Stimulated activated CD4-positive, alpha-beta T cell treated with anti-CD3 and anti-CD28 coated beads, TNF-alpha, amount 100 ng/mL, for 1 hour (primary cell): ENCODE measurements around the gene PHLDB2.

Experiments used
- DNase-seq, 3 donors: peaks; one replicate each; pipeline ENCODE4 v3.0.0-alpha.2; 2020; ENCODE audit warnings: low read depth in 3 of 3, low spot score in 1 of 3

The PHLDB2 gene

GRCh38 chr3:111882194-111882593, 23.1 kb downstream of the PHLDB2 start:
- DNase-seq: no peak

DNA sequence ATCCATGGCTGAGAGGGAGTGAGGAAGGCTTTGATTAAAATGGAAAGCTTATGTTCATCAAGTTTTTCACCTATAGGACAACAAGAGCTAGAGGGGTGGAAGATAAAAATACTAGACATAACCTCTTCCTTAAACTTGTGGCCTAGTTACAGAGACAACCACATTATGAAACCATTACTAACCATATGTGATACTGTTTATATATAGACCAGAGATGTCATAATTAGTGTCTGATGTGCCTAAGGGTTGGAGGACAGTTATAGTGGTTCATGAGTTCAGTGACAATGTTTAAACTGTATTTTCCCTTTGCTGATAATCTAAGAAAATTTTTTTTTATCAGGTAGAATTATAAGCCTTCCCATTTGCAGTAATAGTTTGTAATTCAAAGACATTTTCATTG, 23.7 kb downstream of the PHLDB2 start:
- no peak for DNase-seq

DNA sequence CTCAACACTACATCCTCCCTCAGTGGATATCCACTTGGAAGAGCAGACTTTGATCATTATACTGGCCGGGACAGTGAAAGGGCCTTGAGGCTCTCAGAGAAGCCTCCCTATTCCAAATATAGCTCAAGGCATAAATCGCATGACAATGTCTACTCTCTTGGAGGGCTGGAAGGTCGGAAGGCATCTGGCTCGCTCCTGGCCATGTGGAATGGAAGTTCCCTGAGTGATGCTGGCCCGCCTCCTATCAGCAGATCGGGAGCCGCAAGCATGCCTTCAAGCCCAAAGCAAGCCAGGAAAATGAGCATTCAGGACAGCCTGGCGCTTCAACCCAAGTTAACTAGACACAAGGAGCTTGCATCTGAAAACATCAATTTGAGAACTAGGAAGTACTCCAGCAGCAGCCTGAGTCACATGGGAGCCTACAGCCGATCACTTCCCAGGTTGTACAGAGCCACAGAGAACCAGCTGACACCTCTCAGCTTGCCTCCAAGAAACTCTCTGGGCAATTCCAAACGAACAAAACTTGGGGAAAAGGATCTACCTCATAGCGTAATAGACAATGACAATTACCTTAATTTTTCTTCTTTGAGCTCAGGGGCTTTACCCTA, 25.4 kb downstream of the PHLDB2 start:
- no peak for DNase-seq

- DNase-seq: no peak
These were observed 26.5 kb downstream of the PHLDB2 start for GRCh38 chr3:111885578-111885977.

DNA sequence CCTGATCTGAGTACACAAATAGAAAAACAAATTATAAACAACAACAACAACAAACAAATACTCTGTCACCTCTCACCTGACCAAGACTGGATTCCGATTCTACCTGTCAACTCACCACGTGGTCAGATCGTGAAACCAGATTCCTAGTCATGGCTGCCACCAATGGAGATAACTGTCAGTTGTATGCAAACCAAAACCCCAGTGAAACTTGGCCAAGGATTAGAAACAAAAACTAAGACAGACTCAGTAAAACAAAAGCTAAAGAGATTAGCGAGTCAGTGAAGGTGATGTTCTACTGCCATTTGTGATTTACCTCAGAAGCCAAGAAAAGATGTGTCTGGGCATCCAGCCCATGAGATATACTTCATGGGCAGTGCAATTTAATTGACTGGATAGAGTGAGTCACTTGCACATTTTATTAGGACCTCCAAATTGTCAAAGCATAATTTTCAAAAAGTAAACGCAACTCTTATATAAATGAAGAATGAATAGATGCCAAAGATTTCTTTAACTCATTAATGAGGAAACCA, 31.1 kb downstream of the PHLDB2 start:
- DNase-seq: no peak

- DNase-seq: no peak
These were observed 33.0 kb downstream of the PHLDB2 start for GRCh38 chr3:111892070-111892469.

- no peak for DNase-seq
These were observed 36.0 kb downstream of the PHLDB2 start for GRCh38 chr3:111895071-111895470.

- no peak for DNase-seq
These were observed 40.9 kb downstream of the PHLDB2 start for GRCh38 chr3:111899966-111900365.

- no peak for DNase-seq
These were observed 42.6 kb downstream of the PHLDB2 start for GRCh38 chr3:111901637-111902036.

DNA sequence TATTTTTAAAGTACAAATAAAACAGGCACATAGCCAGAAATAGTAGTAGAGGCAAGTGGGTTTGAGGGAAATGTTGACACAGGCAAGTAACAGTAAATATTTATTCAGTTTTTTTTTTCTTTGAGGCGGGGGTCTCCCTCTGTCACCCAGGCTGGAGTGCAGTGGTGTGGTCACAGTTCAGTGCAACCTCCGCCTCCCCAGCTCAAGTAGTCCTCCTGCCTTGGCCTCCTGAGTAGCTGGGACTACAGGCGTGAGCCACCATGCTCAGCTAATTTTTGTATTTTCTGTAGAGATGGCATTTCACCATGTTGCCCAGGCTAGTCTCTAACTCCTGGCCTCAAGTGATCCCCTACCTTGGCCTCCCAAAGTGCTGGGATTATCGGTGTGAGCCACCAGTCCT, 43.5 kb downstream of the PHLDB2 start:
- no peak for DNase-seq

DNA sequence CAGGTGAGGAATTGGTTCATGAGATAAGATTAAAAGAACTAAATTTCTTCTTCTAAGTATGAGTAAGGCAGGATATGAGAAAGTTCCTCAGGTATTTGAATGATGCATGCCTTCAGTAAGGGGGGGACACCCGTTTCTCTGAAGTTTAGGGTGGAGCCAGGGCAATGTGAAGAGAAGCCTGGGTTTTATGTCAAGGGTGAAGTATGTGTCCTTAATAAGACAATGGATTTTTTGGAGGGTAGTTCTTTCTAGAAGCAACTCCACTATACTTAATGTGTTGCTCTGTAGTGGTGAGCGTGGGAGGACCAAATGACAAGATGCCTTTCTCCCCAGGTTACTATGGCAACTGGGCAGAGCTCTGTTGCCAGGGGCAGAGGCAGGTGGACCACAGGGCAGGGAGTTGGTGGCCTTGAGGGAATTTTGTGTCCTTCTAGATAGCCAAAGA, 44.0 kb downstream of the PHLDB2 start:
- DNase-seq: no peak

DNA sequence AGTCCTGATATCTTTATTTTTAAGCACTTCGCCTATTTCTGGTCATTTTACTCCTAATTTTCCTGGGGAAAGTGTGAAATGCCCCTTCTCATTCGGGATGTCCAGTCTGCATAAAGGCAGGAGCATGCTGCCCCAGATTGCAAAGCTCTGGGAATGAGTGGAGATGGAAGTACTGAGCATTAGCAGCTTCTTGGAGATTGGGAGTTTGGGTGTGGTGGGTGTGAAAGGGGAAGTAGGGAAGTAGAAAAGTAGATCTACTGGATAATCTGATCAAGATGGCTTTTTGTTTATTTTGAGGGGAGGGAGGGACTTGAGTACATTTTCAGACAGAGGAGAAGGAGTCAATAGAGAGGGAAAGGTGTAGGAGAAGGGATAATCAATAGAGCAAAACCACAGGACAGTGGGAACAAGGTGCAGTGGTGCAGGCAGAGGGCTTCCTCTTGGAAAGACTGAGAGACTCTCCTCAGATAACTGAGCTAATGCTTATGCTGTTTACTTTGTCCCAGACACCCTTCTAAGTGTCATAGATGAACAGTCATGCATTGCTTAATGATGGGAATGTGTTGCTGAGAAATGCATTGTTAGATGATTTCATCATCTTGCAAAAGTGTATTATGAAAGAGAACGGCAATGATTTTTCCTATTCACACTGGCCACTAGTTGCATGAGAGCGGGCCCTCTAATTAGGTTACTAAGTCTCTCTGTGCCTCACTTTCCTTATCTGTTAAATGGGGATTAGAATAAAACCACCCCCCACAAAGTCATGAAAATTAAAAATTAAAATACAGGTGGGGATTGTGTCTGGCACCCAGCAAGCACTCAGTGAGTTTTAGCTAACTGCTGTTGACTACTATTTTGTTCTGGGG, 45.5 kb downstream of the PHLDB2 start:
- no peak for DNase-seq

- no peak for DNase-seq
These were observed 47.6 kb downstream of the PHLDB2 start for GRCh38 chr3:111906656-111907055.

DNA sequence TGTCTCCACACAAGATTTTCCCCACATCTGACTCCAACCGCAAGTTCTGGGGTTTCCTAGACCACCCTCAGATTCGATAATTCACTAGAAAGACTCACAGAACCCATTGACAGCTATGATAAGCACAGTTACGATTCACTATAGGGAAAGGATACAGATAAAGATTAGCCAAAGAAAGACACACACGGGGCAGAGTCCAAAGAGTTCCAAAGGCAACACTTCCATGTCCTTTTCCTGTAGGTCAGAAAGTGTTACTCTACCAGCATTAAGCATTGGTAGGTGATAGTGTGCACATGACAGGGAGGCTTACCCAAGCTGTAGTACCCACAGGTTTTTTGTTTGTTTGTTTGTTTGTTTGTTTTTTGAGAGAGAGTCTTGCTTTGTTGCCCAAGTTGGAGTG, 48.1 kb downstream of the PHLDB2 start:
- no peak for DNase-seq

DNA sequence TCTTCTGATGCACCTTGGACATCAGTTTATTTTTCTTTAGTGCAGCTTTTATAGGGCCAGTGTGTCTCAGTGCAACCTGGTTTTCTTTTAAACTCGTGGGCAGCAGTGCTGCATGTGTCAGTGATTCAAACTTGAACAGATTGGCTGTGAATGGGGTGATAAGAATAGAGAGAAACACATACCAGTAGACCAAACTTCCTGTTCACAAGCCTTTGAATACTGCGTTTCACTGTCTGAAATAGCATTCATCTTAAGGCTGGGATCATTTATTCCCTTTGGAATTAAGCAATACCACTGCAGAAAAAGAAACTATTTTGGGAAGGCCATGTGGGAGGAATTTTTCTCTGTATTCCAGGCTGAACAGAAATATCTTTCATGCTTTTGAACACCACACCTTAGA, 51.7 kb downstream of the PHLDB2 start:
- no peak for DNase-seq

DNA sequence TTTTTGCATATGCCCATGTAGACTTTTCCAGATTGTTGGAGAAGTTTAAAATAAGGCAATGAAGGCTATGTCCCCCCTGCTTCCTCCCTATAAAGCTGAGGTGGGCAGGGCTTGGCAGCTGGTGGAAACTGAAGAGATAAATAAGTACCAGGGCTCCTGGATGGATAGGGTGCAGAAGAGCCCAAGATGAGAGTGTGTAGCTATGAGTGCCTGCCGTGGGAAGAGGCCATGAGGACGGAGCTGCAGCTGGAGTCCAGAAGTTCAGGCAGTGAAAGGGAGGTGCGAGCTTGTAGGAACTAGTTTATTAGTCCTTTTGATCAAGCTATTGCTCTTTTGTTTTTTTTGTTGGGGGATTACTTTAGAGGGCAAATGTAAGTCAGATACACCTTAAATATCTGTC, 52.4 kb downstream of the PHLDB2 start:
- DNase-seq: no peak

DNA sequence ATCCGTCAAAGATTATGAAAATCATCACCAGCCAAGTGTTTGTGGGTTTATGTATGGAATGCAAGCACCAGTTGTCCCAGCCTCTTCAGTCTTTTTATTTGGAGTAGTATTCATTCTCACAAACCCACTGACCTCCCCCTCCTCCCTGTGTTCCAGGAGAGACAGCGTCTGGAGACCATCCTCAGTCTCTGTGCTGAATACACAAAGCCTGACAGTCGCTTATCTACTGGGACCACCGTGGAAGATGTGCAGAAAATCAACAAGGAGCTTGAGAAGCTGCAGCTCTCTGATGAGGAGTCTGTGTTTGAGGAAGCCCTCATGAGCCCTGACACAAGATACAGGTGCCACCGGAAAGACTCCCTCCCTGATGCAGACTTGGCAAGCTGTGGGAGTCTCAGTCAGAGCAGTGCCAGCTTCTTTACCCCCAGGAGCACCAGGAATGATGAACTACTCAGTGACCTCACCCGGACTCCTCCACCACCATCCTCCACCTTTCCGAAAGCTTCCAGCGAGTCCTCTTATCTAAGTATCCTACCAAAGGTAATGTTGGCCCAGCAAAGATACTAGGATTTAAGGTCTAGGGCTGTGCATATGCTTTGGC, 54.2 kb downstream of the PHLDB2 start:
- DNase-seq: no peak

DNA sequence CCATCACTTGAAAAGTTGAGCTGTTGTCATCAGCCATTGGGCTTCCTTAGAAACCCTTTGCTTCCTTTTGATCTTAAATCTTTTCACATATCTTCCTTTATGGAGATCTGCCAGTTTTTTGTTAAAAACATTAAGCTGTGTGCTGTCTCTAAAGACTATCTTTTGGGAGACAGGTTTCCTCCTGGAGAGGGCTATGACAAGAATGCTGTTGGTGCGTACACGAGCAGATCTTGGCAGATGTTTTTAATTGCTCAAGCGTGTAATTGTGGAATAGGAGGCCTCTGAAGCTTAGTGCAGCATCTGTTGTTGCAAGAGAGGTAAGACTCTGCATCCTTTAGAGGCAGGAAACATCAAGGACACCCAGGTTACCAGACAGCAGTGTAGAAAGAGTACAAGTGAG, 56.8 kb downstream of the PHLDB2 start:
- DNase-seq: no peak

DNA sequence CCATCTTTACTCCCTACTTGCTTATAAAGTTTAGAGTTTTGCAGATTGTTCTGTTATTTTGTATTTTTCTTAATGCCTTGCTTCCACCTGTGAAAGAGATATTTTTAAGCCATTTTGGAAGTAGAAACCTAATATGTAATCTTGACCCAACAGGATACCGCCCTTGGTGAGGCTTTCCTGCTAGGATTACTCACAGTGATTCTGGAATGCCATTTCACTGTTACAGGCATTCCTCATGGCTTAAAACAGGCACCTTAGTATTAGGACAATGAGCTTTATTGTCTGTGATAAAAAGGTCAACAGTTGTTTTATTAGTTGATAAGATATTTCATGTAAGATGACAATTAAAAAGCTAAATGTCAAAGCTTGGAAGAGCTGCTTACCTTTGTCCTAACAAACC, 58.2 kb downstream of the PHLDB2 start:
- DNase-seq: no peak

DNA sequence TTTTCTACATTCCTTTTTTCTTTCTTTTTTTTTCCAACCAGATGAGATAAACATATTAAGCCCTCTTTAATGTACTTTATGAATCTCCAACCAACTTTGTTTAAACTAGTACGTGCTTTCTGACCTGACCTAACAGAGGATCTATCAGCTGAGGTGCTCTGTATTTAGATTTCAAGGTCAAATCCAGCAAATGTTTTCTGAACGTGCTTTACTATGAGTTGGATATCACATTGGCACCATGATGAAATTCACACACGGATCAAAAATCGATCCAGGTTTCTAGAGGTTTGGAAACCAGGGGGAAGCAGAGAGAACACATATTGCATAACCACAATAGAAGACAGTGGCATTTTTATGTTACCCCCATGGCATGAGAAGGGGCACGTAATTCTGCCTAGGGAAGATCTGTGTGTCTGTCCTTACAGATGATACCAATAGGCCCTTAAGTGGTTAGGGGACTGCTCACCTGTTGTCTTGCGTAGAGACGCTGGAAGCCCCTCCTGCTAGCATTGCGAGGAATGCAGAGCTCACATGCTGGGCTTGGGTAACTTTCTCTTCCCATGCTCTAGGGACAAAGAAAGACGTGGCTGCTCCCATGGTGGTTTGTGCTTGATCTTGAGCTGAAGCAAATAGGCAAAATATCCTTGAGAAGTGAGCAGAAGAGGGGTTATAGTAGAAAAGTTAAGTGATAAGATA, 60.5 kb downstream of the PHLDB2 start:
- no peak for DNase-seq

DNA sequence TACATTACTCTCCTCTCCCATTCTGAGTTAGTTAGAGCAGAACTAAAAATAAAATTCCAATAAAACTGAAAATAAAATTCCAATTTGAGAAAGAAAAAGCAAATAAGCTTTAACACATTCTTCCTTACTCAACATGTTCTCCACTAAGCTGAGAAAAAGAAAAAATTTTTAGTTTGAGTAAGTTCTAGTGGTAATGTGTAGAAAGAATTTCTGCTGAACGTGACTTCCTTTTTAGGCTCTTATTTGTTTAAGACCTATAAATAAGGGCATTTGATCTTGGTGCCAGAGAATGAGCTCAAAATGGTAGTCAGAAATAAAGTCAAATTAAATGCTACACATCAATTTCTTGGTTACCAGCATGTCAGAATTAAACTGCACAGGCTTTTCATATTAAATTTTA, 62.1 kb downstream of the PHLDB2 start:
- no peak for DNase-seq
